Measurements from ENCODE around the gene RHO.
A peak's percentile ranks its signal among the peaks of the same experiment; 100 is the strongest.
"Not testable (repeated sequence)": the region's sequence is repeated elsewhere in the genome, so short reads cannot be mapped to it uniquely, and the experiment has no call there.

The RHO gene

GRCh38 chr3:129490273-129490675 lies 38.2 kb upstream of the RHO start:
- Histone ChIP-seq H3K36me3 (ENCODE audit: control insufficient read depth, insufficient read depth, low read length) (no peaks in the 10 kb centered on the region), H3K4me1 (ENCODE audit: control insufficient read depth, insufficient read depth, low read length) (peaks cover 6% of the 10 kb centered on the region), H3K27me3 (ENCODE audit: control insufficient read depth, insufficient read depth, low read length) (no peaks in the 10 kb centered on the region), H3K9ac (ENCODE audit: low read depth, low read length) (peak overlapping the region; percentile 68), H3K9me3 (ENCODE audit: control insufficient read depth, insufficient read depth, low read length) (no peaks in the 10 kb centered on the region), H3K4me3 (ENCODE audit: low read depth, low read length) (no peak overlapping the region)

GRCh38 chr3:129491077-129491476 lies 37.4 kb upstream of the RHO start:
- not testable (repeated sequence) for H3K27me3 ChIP-seq (ENCODE audit: control insufficient read depth, insufficient read depth, low read length); H3K4me3 ChIP-seq (ENCODE audit: low read depth, low read length); H3K9me3 ChIP-seq (ENCODE audit: control insufficient read depth, insufficient read depth, low read length); H3K4me1 ChIP-seq (ENCODE audit: control insufficient read depth, insufficient read depth, low read length); H3K36me3 ChIP-seq (ENCODE audit: control insufficient read depth, insufficient read depth, low read length); H3K9ac ChIP-seq (ENCODE audit: low read depth, low read length)

GRCh38 chr3:129491794-129492193 lies 36.6 kb upstream of the RHO start:
- Histone ChIP-seq H3K27me3 (ENCODE audit: control insufficient read depth, insufficient read depth, low read length) (no peaks in the 10 kb centered on the region), H3K9ac (ENCODE audit: low read depth, low read length) (no peak overlapping the region), H3K4me3 (ENCODE audit: low read depth, low read length) (no peak overlapping the region), H3K4me1 (ENCODE audit: control insufficient read depth, insufficient read depth, low read length) (peaks cover 4% of the 10 kb centered on the region), H3K9me3 (ENCODE audit: control insufficient read depth, insufficient read depth, low read length) (no peaks in the 10 kb centered on the region), H3K36me3 (ENCODE audit: control insufficient read depth, insufficient read depth, low read length) (peaks cover 12% of the 10 kb centered on the region)

- Histone ChIP-seq H3K36me3 (ENCODE audit: control insufficient read depth, insufficient read depth, low read length) (peaks cover 12% of the 10 kb centered on the region), H3K4me1 (ENCODE audit: control insufficient read depth, insufficient read depth, low read length) (peaks cover 4% of the 10 kb centered on the region), H3K9ac (ENCODE audit: low read depth, low read length) (no peak overlapping the region), H3K9me3 (ENCODE audit: control insufficient read depth, insufficient read depth, low read length) (no peaks in the 10 kb centered on the region), H3K4me3 (ENCODE audit: low read depth, low read length) (no peak overlapping the region), H3K27me3 (ENCODE audit: control insufficient read depth, insufficient read depth, low read length) (no peaks in the 10 kb centered on the region)
Measured at GRCh38 chr3:129492691-129493090, 35.7 kb upstream of the RHO start.

GRCh38 chr3:129493206-129493605 lies 35.2 kb upstream of the RHO start:
- Histone ChIP-seq H3K9me3 (ENCODE audit: control insufficient read depth, insufficient read depth, low read length) (no peaks in the 10 kb centered on the region), H3K4me1 (ENCODE audit: control insufficient read depth, insufficient read depth, low read length) (peaks cover 4% of the 10 kb centered on the region)

GRCh38 chr3:129494499-129494898 lies 33.9 kb upstream of the RHO start:
- not testable (repeated sequence) for H3K4me3 ChIP-seq (ENCODE audit: low read depth, low read length); H3K27me3 ChIP-seq (ENCODE audit: control insufficient read depth, insufficient read depth, low read length); H3K9me3 ChIP-seq (ENCODE audit: control insufficient read depth, insufficient read depth, low read length); H3K4me1 ChIP-seq (ENCODE audit: control insufficient read depth, insufficient read depth, low read length); H3K9ac ChIP-seq (ENCODE audit: low read depth, low read length)
- peaks cover 12% of the 10 kb centered on the region for H3K36me3 ChIP-seq (ENCODE audit: control insufficient read depth, insufficient read depth, low read length)

More at GRCh38 chr3:129493206-129493605, 35.2 kb upstream of the RHO start:
- Histone ChIP-seq H3K27me3 (ENCODE audit: control insufficient read depth, insufficient read depth, low read length) (no peaks in the 10 kb centered on the region), H3K36me3 (ENCODE audit: control insufficient read depth, insufficient read depth, low read length) (peaks cover 12% of the 10 kb centered on the region), H3K4me3 (ENCODE audit: low read depth, low read length) (no peak overlapping the region), H3K9ac (ENCODE audit: low read depth, low read length) (no peak overlapping the region)

- not testable (repeated sequence) for H3K4me1 ChIP-seq (ENCODE audit: control insufficient read depth, insufficient read depth, low read length); H3K9me3 ChIP-seq (ENCODE audit: control insufficient read depth, insufficient read depth, low read length); H3K9ac ChIP-seq (ENCODE audit: low read depth, low read length)
Measured at GRCh38 chr3:129495006-129495639, 33.3 kb upstream of the RHO start.

GRCh38 chr3:129497876-129498275 lies 30.6 kb upstream of the RHO start:
- H3K9me3 ChIP-seq (ENCODE audit: control insufficient read depth, insufficient read depth, low read length); H3K4me3 ChIP-seq (ENCODE audit: low read depth, low read length); H3K9ac ChIP-seq (ENCODE audit: low read depth, low read length); H3K4me1 ChIP-seq (ENCODE audit: control insufficient read depth, insufficient read depth, low read length); H3K27me3 ChIP-seq (ENCODE audit: control insufficient read depth, insufficient read depth, low read length): not testable (repeated sequence)
- H3K36me3 ChIP-seq (ENCODE audit: control insufficient read depth, insufficient read depth, low read length): peaks cover 24% of the 10 kb centered on the region

More at GRCh38 chr3:129495006-129495639, 33.3 kb upstream of the RHO start:
- peaks cover 12% of the 10 kb centered on the region for H3K36me3 ChIP-seq (ENCODE audit: control insufficient read depth, insufficient read depth, low read length)
- H3K4me3 ChIP-seq (ENCODE audit: low read depth, low read length); H3K27me3 ChIP-seq (ENCODE audit: control insufficient read depth, insufficient read depth, low read length): not testable (repeated sequence)

- not testable (repeated sequence) for H3K4me3 ChIP-seq (ENCODE audit: low read depth, low read length); H3K4me1 ChIP-seq (ENCODE audit: control insufficient read depth, insufficient read depth, low read length); H3K9ac ChIP-seq (ENCODE audit: low read depth, low read length); H3K9me3 ChIP-seq (ENCODE audit: control insufficient read depth, insufficient read depth, low read length); H3K27me3 ChIP-seq (ENCODE audit: control insufficient read depth, insufficient read depth, low read length)
- H3K36me3 ChIP-seq (ENCODE audit: control insufficient read depth, insufficient read depth, low read length): peaks cover 30% of the 10 kb centered on the region
Measured at GRCh38 chr3:129498603-129499488, 29.6 kb upstream of the RHO start.

- H3K9me3 ChIP-seq (ENCODE audit: control insufficient read depth, insufficient read depth, low read length); H3K4me3 ChIP-seq (ENCODE audit: low read depth, low read length); H3K4me1 ChIP-seq (ENCODE audit: control insufficient read depth, insufficient read depth, low read length); H3K9ac ChIP-seq (ENCODE audit: low read depth, low read length); H3K27me3 ChIP-seq (ENCODE audit: control insufficient read depth, insufficient read depth, low read length): not testable (repeated sequence)
- H3K36me3 ChIP-seq (ENCODE audit: control insufficient read depth, insufficient read depth, low read length): peaks cover 33% of the 10 kb centered on the region
Measured at GRCh38 chr3:129499604-129500333, 28.7 kb upstream of the RHO start.

GRCh38 chr3:129500334-129500658 lies 28.1 kb upstream of the RHO start:
- H3K4me3 ChIP-seq (ENCODE audit: low read depth, low read length): no peak overlapping the region
- no peaks in the 10 kb centered on the region for H3K4me1 ChIP-seq (ENCODE audit: control insufficient read depth, insufficient read depth, low read length)
- H3K27me3 ChIP-seq (ENCODE audit: control insufficient read depth, insufficient read depth, low read length): no peaks in the 10 kb centered on the region
- H3K36me3 ChIP-seq (ENCODE audit: control insufficient read depth, insufficient read depth, low read length): peaks cover 33% of the 10 kb centered on the region
- H3K9me3 ChIP-seq (ENCODE audit: control insufficient read depth, insufficient read depth, low read length): no peaks in the 10 kb centered on the region
- H3K9ac ChIP-seq (ENCODE audit: low read depth, low read length): no peak overlapping the region

- H3K4me3 ChIP-seq (ENCODE audit: low read depth, low read length): no peak overlapping the region
- H3K9me3 ChIP-seq (ENCODE audit: control insufficient read depth, insufficient read depth, low read length): no peaks in the 10 kb centered on the region
- H3K36me3 ChIP-seq (ENCODE audit: control insufficient read depth, insufficient read depth, low read length): peaks cover 21% of the 10 kb centered on the region
- H3K27me3 ChIP-seq (ENCODE audit: control insufficient read depth, insufficient read depth, low read length): no peaks in the 10 kb centered on the region
- H3K4me1 ChIP-seq (ENCODE audit: control insufficient read depth, insufficient read depth, low read length): no peaks in the 10 kb centered on the region
- no peak overlapping the region for H3K9ac ChIP-seq (ENCODE audit: low read depth, low read length)
Measured at GRCh38 chr3:129501630-129502029, 26.8 kb upstream of the RHO start.

Data from iPS-15b (cell line).